Thoracic aorta (tissue), 2 donors: ENCODE data around the gene RCOR1. TPM values are rescaled to one million over a fixed set of nuclear protein-coding genes. Genes with fewer than 3 reads are reported as not detected.
"Not testable (repeated sequence)": the region's sequence is repeated elsewhere in the genome, so short reads cannot be mapped to it uniquely, and the experiment has no call there.

Source experiments
- ATAC-seq: fragments of 150-250 bp; one replicate; pipeline ENCODE4 v1.8.0; 2017; ENCODE audit warnings: low read depth; ENCODE audit not compliant: insufficient number of reproducible peaks, low FRiP score
- DNase-seq: peaks from one replicate; pipeline ENCODE4 v3.0.0-alpha.2; 2020; ENCODE audit warnings: low spot score
- H3K27ac ChIP-seq, 2 donors: fragments of 200-600 bp; sonication (generic); 1 replicate in 1 of 2; 2 replicates in 1 of 2; pipeline ENCODE4 v1.5.1; 2016; ENCODE audit warnings: mild to moderate bottlenecking in 2 of 2, moderate library complexity in 2 of 2
- H3K27me3 ChIP-seq: fragments of 200-600 bp; sonication (generic); replicated peaks from 2 replicates; pipeline ENCODE4 v1.6.0; 2016; ENCODE audit warnings: mild to moderate bottlenecking; ENCODE audit not compliant: insufficient read depth
- H3K36me3 ChIP-seq: fragments of 200-600 bp; sonication (generic); one replicate; pipeline ENCODE4 v1.5.1; 2016
- H3K4me1 ChIP-seq, 2 donors: fragments of 200-600 bp; sonication (generic); 1 replicate in 1 of 2; 2 replicates in 1 of 2; pipeline versions ENCODE4 v1.5.1 to v1.6.0; 2016; ENCODE audit warnings: low read depth in 2 of 2, mild to moderate bottlenecking in 1 of 2; ENCODE audit not compliant: control insufficient read depth in 1 of 2
- H3K4me3 ChIP-seq: fragments of 200-600 bp; sonication (generic); 2 replicates; pipeline ENCODE4 v1.5.1; 2016; ENCODE audit warnings: mild to moderate bottlenecking
- H3K9me3 ChIP-seq: fragments of 200-600 bp; sonication (generic); 2 replicates; pipeline ENCODE4 v1.5.1; 2016
- CTCF ChIP-seq: fragments of 200-600 bp; sonication (generic); IDR thresholded peaks from one replicate; pipeline ENCODE4 v1.5.1; 2019; ENCODE audit warnings: antibody characterized with exemption
- total RNA-seq, 2 donors: library from RNA; depleted of rRNA; stranded (reverse); fragments of >200 nt; gene quantifications; one replicate each; pipeline versions ENCODE4 v1.1.0 to v1.2.3, GENCODE V29; 2016

RCOR1 gene
- total RNA-seq, 2 donors from 2014 or later, result 6.5 to 17.1 TPM

DNA sequence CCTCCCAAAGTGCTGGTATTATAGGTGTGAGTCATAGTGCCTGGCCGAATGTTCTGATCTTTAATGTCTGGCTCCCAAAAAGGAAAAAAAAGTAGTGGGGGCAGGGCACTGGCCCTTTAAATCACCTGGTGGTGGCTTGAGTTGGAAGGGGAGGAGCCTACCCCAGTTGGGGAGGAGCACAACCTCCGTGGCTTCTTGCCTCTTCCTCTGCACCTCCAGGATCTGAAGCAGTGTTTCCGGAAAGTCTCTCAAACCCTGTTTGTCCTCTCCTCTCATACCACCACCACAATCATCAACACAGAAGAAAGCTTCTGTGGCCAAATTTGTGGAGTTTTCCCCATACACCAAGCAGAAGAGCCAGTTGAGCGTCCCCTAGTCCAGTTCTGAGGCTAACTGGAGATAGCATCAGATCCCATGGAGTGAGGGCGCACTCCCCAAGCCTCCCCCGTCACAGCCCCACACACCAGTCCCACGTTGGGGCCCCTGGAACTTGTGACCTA is 24.3 kb upstream of the RCOR1 start:
- Histone ChIP-seq H3K9me3 (no peaks in the 10 kb centered on the region), H3K4me1 (no peaks in the 10 kb centered on the region), H3K36me3 (no peaks in the 10 kb centered on the region), H3K4me3 (no peak overlapping the region), H3K27ac (no peak overlapping the region), H3K27me3 (no peaks in the 10 kb centered on the region)
- TF ChIP-seq CTCF, result no peak
- no peak for DNase-seq
- ATAC-seq, result no peak

GRCh38 chr14:102570334-102570995 is 22.0 kb upstream of the RCOR1 start:
- H3K27ac ChIP-seq, result no peak overlapping the region
- H3K36me3 ChIP-seq, result no peaks in the 10 kb centered on the region
- DNase-seq (no peak), ATAC-seq (no peak)
- no peak overlapping the region for H3K4me3 ChIP-seq
- H3K27me3 ChIP-seq, result no peaks in the 10 kb centered on the region
- H3K9me3 ChIP-seq, result no peaks in the 10 kb centered on the region
- H3K4me1 ChIP-seq, result no peaks in the 10 kb centered on the region
- no peak for TF ChIP-seq CTCF

GRCh38 chr14:102571043-102571442 is 21.4 kb upstream of the RCOR1 start:
- Histone ChIP-seq H3K27ac (no peak overlapping the region), H3K4me1 (no peaks in the 10 kb centered on the region), H3K4me3 (no peak overlapping the region), H3K36me3 (no peaks in the 10 kb centered on the region), H3K9me3 (no peaks in the 10 kb centered on the region), H3K27me3 (no peaks in the 10 kb centered on the region)
- DNase-seq (no peak), ATAC-seq (no peak)
- TF ChIP-seq CTCF, result no peak

DNA sequence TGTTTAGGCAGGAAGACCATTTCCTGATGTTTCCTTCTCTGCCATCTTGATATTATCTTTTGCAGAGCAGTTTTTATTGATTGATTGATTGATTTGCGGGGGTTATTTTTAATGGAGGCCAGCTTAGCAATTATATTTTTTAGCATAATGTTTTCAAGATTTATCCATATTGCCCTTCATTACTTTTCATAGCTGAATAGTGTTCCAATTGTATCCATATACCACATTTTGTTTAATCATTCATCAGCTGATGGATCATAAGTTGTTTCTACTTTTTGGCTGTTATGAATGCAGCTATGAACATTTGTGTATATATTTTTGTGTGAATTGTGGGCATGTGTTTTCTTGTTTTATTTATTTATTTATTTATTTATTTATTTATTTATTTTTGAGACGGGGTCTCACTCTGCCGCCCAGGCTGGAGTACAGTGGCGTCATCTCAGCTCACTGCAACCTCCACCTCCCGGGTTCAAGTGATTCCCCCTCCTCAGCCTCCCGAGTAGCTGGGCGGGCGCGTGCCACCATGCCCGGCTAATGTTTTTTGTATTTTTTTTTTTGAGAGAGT is 20.9 kb upstream of the RCOR1 start:
- no peak for DNase-seq
- TF ChIP-seq CTCF, result no peak
- Histone ChIP-seq H3K4me3 (no peak overlapping the region), H3K36me3 (no peaks in the 10 kb centered on the region), H3K27me3 (no peaks in the 10 kb centered on the region), H3K9me3 (no peaks in the 10 kb centered on the region), H3K27ac (no peak overlapping the region), H3K4me1 (no peaks in the 10 kb centered on the region)
- no peak for ATAC-seq

GRCh38 chr14:102573161-102573560 is 19.3 kb upstream of the RCOR1 start:
- not testable (repeated sequence) for H3K4me1 ChIP-seq, H3K4me3 ChIP-seq, H3K9me3 ChIP-seq, ATAC-seq, DNase-seq, H3K27me3 ChIP-seq, H3K27ac ChIP-seq, H3K36me3 ChIP-seq
